Amniotic stem cell (primary cell): ENCODE data around the gene PPFIA1.

Experiments
- DNase-seq: peaks from one replicate; lab custom pipeline; 2025; lab: John Stamatoyannopoulos, UW

PPFIA1 gene

GRCh38 chr11:70433526-70433925 lies 163.0 kb downstream of the PPFIA1 start:
- no peak for DNase-seq
